Stimulated activated effector memory CD8-positive, alpha-beta T cell treated with anti-CD3 and anti-CD28 coated beads, Interleukin-12 subunit alpha, Interleukin-12 subunit beta, amount 100 ng/mL, for 72 hours (primary cell): ENCODE data around the gene SCFD2.
"Not testable (repeated sequence)": the region's sequence is repeated elsewhere in the genome, so short reads cannot be mapped to it uniquely, and the experiment has no call there.

Experiments used
- ATAC-seq: fragments of 150-1000 bp; cut with Tn5 transposase; 2 replicates; pipeline ENCODE4 v1.10.0; 2021
- DNase-seq, 2 donors: peaks; one replicate each; pipeline ENCODE4 v3.0.0; 2021 to 2022; ENCODE audit warnings: low spot score in 2 of 2
- H3K27ac Mint-ChIP-seq: one replicate; pipeline ENCODE4 v1.8.0; 2022; ENCODE audit warnings: mild to moderate bottlenecking, mixed read lengths
- H3K36me3 Mint-ChIP-seq: one replicate; pipeline ENCODE4 v1.8.0; 2022; ENCODE audit warnings: mild to moderate bottlenecking, mixed read lengths
- H3K4me1 Mint-ChIP-seq: one replicate; pipeline ENCODE4 v1.8.0; 2022; ENCODE audit warnings: mixed read lengths
- H3K4me3 Mint-ChIP-seq: one replicate; pipeline ENCODE4 v1.8.0; 2022; ENCODE audit warnings: mild to moderate bottlenecking, mixed read lengths
- H3K9me3 Mint-ChIP-seq: one replicate; pipeline ENCODE4 v1.8.0; 2022; ENCODE audit warnings: mixed read lengths

The SCFD2 gene

GRCh38 chr4:53032908-53033307, 333.0 kb downstream of the SCFD2 start:
- H3K27ac Mint-ChIP-seq, H3K4me3 Mint-ChIP-seq: not testable (repeated sequence)

GRCh38 chr4:53026233-53026632, 339.6 kb downstream of the SCFD2 start:
- Mint-ChIP-seq H3K4me1 (no peaks in the 10 kb centered on the region), H3K36me3 (no peaks in the 10 kb centered on the region)

More at GRCh38 chr4:53032908-53033307, 333.0 kb downstream of the SCFD2 start:
- H3K9me3 Mint-ChIP-seq: peaks cover 11% of the 10 kb centered on the region
- not testable (repeated sequence) for H3K36me3 Mint-ChIP-seq, DNase-seq, ATAC-seq
- H3K4me1 Mint-ChIP-seq: peaks cover 21% of the 10 kb centered on the region

GRCh38 chr4:53023677-53024299, 342.1 kb downstream of the SCFD2 start:
- Mint-ChIP-seq H3K9me3 (no peaks in the 10 kb centered on the region), H3K36me3 (no peaks in the 10 kb centered on the region), H3K4me3 (no peak overlapping the region), H3K4me1 (no peaks in the 10 kb centered on the region), H3K27ac (no peak overlapping the region)
- no peak for ATAC-seq
- no peak for DNase-seq

More at GRCh38 chr4:53026233-53026632, 339.6 kb downstream of the SCFD2 start:
- Mint-ChIP-seq H3K4me3 (no peak overlapping the region), H3K27ac (no peak overlapping the region), H3K9me3 (no peaks in the 10 kb centered on the region)
- DNase-seq: no peak
- no peak for ATAC-seq

DNA sequence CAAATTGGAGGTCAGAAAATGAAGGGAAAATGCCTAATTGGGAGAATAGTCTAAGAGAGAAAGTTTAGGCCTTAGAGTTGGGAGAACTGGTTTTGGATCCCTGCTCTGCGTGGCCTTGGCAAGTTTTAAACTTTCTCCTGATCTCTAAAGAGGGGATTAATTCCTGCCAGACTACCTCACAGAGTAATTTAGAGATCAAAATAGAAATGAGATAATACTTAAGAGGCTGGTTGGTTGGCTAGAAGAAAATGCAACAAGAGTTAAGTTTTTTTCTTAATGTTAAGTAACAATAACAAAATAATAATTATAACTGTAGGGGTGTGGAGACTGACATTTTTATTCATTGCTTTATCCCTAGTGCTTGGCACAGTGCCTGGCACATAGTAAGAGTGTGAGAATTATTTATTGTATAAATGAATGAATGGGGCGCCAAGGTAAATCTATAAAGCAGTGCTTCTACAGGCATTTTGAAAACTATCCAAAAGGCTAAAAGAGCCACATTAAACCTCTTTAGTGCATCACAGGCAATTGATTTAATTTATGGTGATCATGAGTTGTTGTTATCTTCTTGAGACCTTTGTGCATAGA, 343.3 kb downstream of the SCFD2 start:
- H3K27ac Mint-ChIP-seq: no peak overlapping the region
- ATAC-seq (no peak), DNase-seq (no peak)
- H3K4me3 Mint-ChIP-seq: no peak overlapping the region
- H3K4me1 Mint-ChIP-seq: no peaks in the 10 kb centered on the region
- no peaks in the 10 kb centered on the region for H3K36me3 Mint-ChIP-seq
- no peaks in the 10 kb centered on the region for H3K9me3 Mint-ChIP-seq

GRCh38 chr4:53021754-53022512, 343.9 kb downstream of the SCFD2 start:
- H3K4me3 Mint-ChIP-seq: no peak overlapping the region
- no peak for ATAC-seq
- no peaks in the 10 kb centered on the region for H3K4me1 Mint-ChIP-seq
- H3K27ac Mint-ChIP-seq: no peak overlapping the region
- H3K9me3 Mint-ChIP-seq: no peaks in the 10 kb centered on the region
- no peaks in the 10 kb centered on the region for H3K36me3 Mint-ChIP-seq
- DNase-seq: no peak

DNA sequence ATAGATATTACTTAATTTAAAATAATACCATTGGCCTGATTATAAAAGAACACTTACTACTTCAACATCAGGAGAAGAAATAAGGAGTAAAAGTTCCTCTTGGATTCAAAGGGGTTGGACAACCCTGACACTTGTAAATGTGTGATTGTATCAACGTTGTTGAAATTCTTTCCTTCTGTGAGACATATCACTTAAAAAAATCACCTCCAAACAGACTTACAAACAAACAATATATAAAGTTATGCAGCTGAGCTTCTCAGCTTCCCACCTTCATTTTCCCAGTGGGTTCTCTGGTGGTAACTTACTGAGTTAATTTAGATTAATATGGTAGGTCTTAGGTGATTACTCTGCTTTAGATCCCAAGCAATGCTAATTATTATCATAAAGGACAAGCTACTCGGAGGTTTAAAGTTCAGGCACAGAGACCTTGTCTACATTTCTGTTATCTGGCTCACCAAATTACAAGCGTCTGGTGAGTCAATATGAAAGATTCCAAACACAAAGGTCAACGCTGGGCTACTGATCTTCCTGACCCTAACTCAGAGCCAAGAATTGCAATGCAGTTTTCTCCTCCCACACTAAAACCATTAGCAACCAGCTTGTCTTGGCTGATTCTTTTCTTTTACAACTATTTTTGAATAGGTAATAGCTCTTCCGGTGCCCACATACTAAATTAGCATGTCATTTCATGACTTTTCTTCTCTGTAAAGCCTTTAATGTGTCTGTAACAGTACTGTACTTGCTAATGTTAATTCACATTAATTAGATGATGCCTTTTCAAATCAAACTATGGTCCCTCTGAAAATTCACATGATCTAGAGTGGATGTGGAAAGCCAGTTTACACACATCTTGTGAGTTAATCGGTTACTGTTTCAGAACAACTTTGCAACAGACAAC, 346.1 kb downstream of the SCFD2 start:
- no peaks in the 10 kb centered on the region for H3K9me3 Mint-ChIP-seq
- no peaks in the 10 kb centered on the region for H3K36me3 Mint-ChIP-seq
- ATAC-seq (no peak), DNase-seq (no peak)
- no peaks in the 10 kb centered on the region for H3K4me1 Mint-ChIP-seq
- no peak overlapping the region for H3K4me3 Mint-ChIP-seq
- no peak overlapping the region for H3K27ac Mint-ChIP-seq

DNA sequence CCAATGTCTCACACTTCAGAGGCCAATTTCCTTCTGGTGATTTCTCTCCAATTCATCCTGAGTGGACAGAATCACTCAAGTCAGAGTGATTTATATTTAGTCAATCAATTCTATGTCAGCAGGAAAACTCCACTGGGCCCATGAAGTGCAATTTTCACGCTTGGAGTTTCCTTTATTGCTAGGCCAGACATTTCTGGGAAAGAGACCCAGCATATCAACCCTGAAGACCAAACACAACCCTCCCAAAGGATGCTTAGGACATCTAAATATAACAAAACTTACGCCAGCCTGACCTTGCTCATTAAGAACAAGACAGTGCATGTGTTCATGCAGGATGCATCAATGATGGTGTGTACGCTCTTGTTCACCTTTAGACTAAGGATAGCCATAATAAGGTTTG, 347.4 kb downstream of the SCFD2 start:
- H3K4me3 Mint-ChIP-seq: no peak overlapping the region
- no peaks in the 10 kb centered on the region for H3K9me3 Mint-ChIP-seq
- no peak overlapping the region for H3K27ac Mint-ChIP-seq
- DNase-seq (no peak), ATAC-seq (no peak)
- H3K36me3 Mint-ChIP-seq: no peaks in the 10 kb centered on the region
- no peaks in the 10 kb centered on the region for H3K4me1 Mint-ChIP-seq

DNA sequence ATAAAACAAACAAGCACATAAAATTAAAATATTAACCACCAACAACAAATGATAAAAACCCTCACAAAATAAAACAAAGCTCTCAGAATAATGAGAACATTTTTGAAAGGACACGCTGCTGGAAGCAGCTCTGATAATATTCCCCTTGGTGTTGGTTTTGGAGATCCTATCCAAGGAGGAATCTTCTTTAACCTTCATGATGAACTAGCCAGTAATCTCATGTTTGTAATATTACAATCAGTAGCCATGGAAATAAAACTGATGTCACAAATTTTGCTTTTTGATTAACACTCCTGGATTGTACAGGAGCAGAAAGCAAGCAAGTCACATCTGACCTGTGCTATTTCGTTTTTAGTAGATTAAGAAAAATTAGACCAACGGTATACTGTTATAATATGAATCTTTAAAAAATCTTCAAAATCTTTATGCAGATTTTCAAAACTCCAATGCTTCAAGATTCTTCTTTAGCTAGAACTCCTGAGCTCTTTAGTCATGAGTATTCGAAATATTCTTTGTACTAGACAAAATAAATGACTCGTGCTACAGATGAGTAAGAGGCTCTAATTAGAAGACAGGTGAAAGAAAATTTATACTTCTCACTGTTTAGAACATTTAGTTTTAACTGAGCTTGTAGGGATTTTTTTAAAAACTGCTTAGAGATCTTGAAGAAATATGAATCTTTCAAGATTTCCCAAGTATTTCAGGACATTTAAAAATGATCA, 349.6 kb downstream of the SCFD2 start:
- Mint-ChIP-seq H3K27ac (no peak overlapping the region), H3K4me1 (peaks cover 11% of the 10 kb centered on the region), H3K4me3 (no peak overlapping the region), H3K36me3 (no peaks in the 10 kb centered on the region), H3K9me3 (no peaks in the 10 kb centered on the region)
- ATAC-seq (no peak), DNase-seq (no peak)

GRCh38 chr4:53015681-53016080, 350.2 kb downstream of the SCFD2 start:
- H3K9me3 Mint-ChIP-seq: no peaks in the 10 kb centered on the region
- H3K4me1 Mint-ChIP-seq: peaks cover 11% of the 10 kb centered on the region
- ATAC-seq (no peak), DNase-seq (no peak)
- no peaks in the 10 kb centered on the region for H3K36me3 Mint-ChIP-seq
- H3K4me3 Mint-ChIP-seq: no peak overlapping the region
- H3K27ac Mint-ChIP-seq: no peak overlapping the region

- H3K4me3 Mint-ChIP-seq: no peak overlapping the region
- ATAC-seq: no peak
- no peak overlapping the region for H3K27ac Mint-ChIP-seq
- peaks cover 11% of the 10 kb centered on the region for H3K4me1 Mint-ChIP-seq
- no peaks in the 10 kb centered on the region for H3K9me3 Mint-ChIP-seq
- no peak for DNase-seq
- no peaks in the 10 kb centered on the region for H3K36me3 Mint-ChIP-seq
Measured at GRCh38 chr4:53014881-53015280, 351.0 kb downstream of the SCFD2 start.

GRCh38 chr4:53013873-53014775, 351.7 kb downstream of the SCFD2 start:
- Mint-ChIP-seq H3K36me3 (no peaks in the 10 kb centered on the region), H3K4me1 (peaks cover 11% of the 10 kb centered on the region), H3K9me3 (no peaks in the 10 kb centered on the region), H3K27ac (no peak overlapping the region), H3K4me3 (no peak overlapping the region)
- DNase-seq (no peak), ATAC-seq (no peak)

GRCh38 chr4:53012738-53013137, 353.1 kb downstream of the SCFD2 start:
- ATAC-seq (peak; percentile 71), DNase-seq (no peak)
- peak overlapping the region; percentile 33 for H3K4me3 Mint-ChIP-seq
- no peaks in the 10 kb centered on the region for H3K9me3 Mint-ChIP-seq
- H3K4me1 Mint-ChIP-seq: peaks cover 11% of the 10 kb centered on the region
- no peaks in the 10 kb centered on the region for H3K36me3 Mint-ChIP-seq
- peak overlapping the region; percentile 75 for H3K27ac Mint-ChIP-seq

- no peaks in the 10 kb centered on the region for H3K9me3 Mint-ChIP-seq
- no peak for ATAC-seq
- peaks cover 11% of the 10 kb centered on the region for H3K4me1 Mint-ChIP-seq
- H3K36me3 Mint-ChIP-seq: no peaks in the 10 kb centered on the region
- no peak for DNase-seq
- no peak overlapping the region for H3K4me3 Mint-ChIP-seq
- no peak overlapping the region for H3K27ac Mint-ChIP-seq
Measured at GRCh38 chr4:53011259-53011905, 354.5 kb downstream of the SCFD2 start.
